GM21576 (cell line): Measurements from ENCODE around the gene FAM174A.

Experiments
- ATAC-seq: cut with Tn5 transposase; IDR thresholded peaks from one replicate; pipeline ENCODE4 v1.9.1; 2021; ENCODE audit warnings: mild to moderate bottlenecking, moderate library complexity; ENCODE audit not compliant: unreplicated experiment

Gene FAM174A

GRCh38 chr5:100535060-100536005, at the start of gene FAM174A:
FAM174A (plus strand) TSS chr5:100535374; CDS start chr5:100535531, 157 bp downstream.
- ATAC-seq: peak; percentile 98

DNA sequence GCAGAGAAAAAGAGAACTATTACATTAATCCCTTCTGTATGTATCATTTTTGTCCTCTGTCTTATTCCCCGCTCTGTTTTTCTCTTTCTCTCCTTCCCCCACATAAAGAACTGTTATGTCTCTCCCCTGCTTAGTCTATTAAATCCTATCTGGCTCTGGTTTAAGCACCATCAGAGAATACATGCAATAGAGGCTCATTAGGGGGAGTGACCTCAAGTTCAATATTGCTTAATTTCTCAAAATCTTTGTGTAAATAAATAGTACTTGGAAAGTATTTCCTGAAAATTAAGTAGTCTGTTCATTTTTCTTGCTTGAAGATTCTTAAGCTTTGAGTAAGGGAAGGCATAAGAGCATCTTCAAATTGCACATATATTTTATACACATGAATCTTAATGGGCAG, 41.2 kb upstream of the FAM174A start:
- ATAC-seq: no peak

DNA sequence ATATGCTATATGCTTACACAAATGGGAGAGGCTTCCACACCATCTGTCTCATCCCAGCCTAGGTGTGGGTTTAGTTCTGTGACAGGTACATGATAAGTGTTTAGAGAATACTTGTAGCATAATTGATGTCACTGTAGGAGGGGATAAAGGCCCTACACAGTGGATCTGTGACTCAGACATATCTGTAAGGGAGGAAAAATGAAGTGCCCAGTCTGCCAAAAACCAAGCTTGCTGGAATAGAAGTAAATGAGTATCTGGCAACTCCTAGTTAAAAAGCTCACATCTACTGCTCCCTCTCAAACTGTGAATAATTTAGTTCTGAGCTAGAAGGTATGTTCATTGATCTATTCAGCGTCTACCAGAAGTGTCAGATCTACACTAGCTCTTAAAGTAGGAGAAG, 38.9 kb upstream of the FAM174A start:
- ATAC-seq: no peak

DNA sequence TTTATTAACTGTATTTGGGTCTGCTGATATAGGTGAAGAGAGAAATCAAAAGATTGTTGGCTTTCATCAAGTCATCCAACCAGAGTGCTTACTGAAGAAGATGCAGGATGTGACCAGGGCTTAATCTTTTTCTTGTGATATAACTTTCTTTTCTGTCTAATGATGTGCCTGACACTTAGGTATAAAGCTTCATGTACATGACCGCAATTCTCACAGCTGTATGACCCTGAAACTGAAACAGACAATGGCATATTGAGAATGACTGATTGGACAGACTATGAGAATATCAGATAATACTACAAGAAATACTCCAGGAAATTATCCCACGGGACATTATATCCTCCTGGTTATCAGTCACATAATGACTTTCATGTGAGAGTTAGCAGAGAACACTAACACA, 32.5 kb upstream of the FAM174A start:
- no peak for ATAC-seq

DNA sequence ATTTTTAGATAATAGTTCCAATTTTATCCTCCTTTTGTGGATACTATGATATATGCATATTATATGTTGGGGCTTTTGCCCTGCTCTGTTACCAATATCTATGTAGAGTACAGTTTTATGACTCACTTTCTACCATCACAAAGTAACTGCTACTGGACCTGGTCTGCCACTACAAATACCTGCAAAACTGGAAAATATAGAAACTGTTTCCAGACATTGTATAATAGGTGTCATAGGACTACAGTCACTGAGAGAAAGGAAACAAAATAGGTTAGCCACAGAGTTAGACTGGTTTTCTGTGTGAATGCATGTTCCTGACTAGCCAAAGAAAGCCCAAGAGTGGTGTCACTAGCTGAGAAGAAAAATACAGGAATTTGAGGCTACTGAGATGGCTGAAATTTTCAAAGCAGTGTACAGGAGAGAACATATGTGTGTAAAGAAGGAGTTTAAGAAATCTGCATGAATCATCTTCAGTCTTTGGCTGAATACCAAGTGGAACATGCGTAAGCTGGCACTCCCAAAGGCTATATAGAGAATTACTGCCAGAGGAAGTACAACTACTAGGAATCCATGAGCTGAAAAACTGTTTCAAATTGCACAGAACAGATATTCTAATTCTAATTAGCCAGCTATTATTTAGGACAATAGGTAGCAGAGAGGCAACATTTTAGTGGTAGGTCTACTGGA, 29.0 kb upstream of the FAM174A start:
- ATAC-seq: no peak

DNA sequence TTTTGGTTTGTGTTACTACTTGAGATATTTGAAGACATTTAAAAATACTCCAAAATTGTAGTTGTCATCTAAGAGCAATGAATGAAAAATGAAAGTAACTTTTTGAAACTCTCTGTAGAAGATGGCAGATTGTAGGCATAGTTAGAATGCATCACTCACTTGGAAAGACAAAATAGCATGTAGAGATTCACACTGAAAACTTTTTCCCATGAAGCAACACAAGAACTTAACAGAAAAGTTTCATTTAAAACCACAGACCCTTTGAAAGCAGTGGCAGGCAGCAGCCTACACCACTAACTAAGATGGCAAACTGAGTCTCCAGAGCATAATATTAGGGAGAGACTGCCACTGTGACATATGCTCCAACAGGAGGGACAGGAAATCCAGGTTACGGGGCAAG, 18.9 kb upstream of the FAM174A start:
- ATAC-seq: peak; percentile 54

DNA sequence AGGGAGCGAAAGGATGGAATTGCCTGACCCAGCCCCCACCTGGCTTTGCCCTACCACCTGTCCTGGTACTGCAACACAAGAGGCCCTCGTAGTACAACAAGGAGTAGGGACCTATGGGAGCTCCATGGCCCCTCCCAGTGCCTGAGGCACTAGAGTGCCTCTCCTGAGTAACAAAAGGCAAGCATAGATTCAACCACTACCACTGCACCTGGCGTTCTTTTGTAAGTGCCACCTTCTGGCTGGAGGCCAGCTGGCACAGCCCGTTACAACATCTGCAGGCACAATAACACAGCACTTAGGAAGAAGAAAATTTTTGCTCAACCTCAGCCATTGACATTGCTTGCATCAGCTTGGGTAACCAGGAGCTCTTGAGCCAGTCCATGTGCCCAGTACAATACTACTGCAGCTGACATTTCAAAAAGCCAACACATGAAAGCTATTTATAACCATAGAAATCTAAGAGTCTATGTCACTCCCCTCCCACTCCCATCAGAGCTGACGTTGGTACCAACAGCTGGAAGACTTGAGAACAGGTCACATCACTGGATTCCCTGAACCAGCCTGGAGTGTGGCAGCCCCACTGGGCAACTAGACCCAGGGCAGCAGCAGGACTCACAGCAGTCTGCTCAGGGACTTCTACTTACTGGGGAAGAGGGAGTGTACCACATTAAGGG, 17.7 kb upstream of the FAM174A start:
- no peak for ATAC-seq

GRCh38 chr5:100518377-100518776, 16.8 kb upstream of the FAM174A start:
- no peak for ATAC-seq

GRCh38 chr5:100519075-100519474, 16.1 kb upstream of the FAM174A start:
- ATAC-seq: peak; percentile 63

GRCh38 chr5:100520348-100520747, 14.8 kb upstream of the FAM174A start:
- ATAC-seq: no peak

- no peak for ATAC-seq
Measured at GRCh38 chr5:100537946-100538345, 2.8 kb downstream of the FAM174A start.

DNA sequence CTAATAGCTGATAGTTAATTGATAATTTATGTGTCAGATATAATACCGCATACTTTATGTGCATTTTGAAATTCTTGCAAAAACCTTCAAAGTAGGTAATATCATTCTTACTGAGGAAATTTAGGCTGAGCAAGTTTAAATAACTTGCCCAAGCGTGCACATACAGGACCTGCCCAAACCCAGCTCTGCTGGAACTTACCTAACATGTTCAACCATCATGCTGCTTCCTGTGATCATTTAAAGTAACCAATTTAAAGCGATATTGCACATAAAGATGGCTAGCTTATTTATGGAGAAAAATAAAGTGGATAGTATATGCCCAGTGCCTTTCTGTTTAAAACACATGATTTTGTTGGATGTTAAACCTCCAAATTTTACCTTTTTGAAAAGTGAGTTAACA, 4.3 kb downstream of the FAM174A start:
- ATAC-seq: no peak

GRCh38 chr5:100542086-100542485, 6.9 kb downstream of the FAM174A start:
- no peak for ATAC-seq

DNA sequence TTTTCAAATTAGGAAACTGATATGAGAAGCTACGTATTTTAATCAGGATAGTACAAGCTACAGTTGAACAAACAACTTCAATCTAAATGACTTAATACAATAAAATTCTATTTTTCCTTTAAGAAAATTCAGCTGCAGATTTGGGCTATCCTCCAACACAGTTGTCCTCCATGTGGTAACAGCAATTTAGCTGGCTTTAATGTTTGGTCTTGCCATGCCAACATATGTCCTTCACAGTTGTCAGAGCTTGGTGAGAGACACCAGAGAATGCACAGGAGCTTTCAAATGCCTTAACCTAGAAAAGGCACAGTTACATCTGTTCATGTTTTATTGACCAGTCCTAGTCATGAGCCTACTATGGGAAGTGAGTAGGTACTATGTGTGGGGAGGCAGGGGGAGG, 10.8 kb downstream of the FAM174A start:
- no peak for ATAC-seq

DNA sequence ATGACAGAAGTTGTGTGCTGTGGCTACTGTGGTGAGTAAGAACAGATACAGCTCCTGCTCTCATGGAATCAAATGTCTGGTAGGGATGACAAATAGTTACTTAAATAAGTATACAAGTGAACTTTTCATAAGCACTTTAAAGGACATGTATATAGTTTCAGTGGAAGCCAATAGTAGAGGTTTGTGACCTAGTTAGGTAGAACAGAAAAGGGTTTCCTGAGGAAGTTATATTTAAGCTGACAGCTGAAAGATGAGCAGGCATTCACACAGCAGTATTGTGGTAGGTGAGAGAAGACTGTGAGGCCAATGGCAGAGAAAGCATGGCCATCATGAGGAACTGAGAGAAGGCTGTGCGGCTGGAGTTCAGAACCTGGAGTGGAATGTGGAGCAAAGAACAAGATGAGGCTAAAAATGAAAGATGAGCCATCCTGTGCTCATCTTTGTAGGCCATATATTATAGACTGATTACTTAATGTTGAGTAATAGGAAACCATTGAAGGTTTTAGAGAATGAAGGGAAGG, 15.4 kb downstream of the FAM174A start:
- peak; percentile 97 for ATAC-seq

GRCh38 chr5:100551183-100551582, 16.0 kb downstream of the FAM174A start:
- ATAC-seq: no peak

DNA sequence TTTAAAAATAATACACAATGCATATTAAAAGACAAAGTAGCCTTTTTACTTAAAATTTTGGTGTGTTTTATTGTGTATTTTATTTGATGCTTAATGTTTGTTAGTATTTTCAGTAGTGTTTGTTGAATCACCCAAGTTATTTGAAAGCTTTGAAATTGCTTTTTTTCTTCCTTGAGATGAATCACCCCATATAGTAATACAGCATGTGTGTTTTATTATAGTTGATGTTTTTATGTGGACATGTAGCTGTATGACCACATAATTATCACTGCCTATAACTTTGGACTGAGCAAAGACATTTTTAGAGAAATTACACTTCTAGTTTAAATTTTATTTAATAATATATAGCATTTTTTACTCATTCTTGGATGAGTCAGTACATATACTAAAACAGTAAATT, 18.0 kb downstream of the FAM174A start:
- ATAC-seq: no peak

- ATAC-seq: no peak
Measured at GRCh38 chr5:100560860-100561259, 25.7 kb downstream of the FAM174A start.

DNA sequence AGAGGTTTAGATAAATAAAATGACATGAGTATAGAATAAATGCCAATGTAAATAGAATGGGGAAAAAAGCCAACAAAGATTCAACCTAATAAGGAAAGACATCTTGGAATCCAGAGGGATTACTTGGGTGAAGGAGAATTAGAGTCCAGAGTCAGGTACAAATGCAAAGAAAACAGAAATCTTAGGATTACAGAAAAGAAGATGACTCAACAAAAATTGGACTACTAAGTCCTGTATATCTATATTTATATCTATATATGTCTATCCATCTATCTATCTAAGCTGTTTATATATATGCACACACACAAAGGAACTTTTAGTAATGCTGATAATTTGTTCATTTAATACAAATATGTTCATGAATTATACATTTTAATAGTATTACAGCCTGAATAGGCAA, 27.6 kb downstream of the FAM174A start:
- no peak for ATAC-seq

DNA sequence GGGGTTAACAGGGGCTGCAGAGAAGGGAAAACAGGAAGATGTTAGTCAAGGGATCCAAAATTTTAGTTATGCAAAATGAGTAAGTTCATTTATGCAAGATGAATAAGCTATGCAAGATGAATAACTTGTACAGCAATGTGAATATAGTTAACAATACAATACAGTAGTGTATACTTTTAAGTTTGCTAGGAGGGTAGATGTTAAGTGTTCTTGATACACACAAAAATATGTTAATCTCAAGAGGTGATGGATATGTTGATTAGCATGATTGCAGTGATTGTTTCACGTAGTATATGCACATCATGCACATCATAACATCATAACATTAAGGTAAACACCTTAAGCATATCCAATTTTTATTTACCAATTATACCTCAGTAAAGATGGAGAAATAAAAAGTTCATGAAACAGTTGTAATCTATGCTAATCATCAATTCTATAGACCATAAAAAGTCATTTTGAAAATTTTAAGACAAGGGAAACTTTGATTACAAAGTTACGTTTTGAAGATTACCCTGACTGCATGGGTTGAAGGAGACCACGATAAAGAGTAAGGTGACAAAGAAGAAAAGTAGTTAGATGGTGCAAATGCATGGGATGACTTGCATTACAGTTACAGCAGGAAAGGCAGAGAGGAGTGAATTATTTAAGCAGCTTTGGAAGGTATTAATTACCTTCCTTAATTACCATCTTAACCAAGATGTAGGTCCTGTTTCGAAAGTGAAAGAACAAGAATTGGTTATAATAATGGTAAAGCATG, 31.4 kb downstream of the FAM174A start:
- ATAC-seq: no peak

DNA sequence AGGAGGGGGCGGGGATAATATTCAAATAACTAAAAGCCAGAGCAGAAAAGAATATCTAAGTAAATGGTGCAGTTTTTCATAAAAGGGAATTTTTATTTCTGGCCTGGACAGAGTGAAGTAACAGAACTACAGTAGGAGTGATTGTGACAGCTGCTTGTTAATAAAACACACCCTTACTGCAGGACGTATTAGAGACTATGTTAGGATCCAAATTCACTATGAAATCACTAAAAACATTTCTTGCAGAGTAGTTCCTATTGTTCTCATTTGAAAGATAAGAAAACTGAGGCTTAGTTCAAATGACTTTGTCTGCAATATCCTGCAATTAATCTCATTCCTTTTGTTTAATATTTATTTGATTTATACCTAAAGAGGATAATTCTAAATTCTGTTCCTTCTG, 39.5 kb downstream of the FAM174A start:
- no peak for ATAC-seq
